Lower leg skin (tissue), 3 donors: Measurements from ENCODE around the gene NR6A1.

Experiments
- POLR2A ChIP-seq, 2 donors: fragments of 450-650 bp; IDR thresholded peaks; one replicate each; pipeline ENCODE4 v1.6.1; 2016 to 2017; ENCODE audit warnings: antibody characterized with exemption in 2 of 2, mild to moderate bottlenecking in 1 of 2, moderate library complexity in 1 of 2
- TF ChIP-seq, protein P1 (sequence below), 3 donors: fragments of 450-650 bp; IDR thresholded peaks; one replicate each; pipeline ENCODE4 v1.5.1; 2016; ENCODE audit warnings: antibody characterized with exemption in 3 of 3, mild to moderate bottlenecking in 3 of 3, moderate library complexity in 2 of 3

DNA sequence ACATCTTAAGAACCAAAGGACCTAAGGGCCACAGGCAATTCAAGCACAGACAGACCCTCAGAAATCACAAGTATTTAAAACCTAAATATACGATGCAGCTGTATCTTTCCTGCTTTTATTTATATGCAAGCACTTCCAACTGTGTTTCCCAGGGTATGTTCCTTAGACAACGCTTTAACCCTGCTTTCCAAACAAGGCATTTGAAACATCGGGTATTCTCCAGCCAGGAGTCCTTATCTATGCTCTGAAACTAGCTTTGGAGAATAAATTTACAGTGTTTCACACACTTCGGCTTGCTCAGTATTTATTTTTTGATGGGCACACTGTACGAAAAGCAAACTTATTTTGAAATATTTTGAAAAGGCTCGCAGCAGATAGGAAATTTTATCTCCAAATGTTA, 13.5 kb downstream of the NR6A1 start:
- TF ChIP-seq, protein P1, sequence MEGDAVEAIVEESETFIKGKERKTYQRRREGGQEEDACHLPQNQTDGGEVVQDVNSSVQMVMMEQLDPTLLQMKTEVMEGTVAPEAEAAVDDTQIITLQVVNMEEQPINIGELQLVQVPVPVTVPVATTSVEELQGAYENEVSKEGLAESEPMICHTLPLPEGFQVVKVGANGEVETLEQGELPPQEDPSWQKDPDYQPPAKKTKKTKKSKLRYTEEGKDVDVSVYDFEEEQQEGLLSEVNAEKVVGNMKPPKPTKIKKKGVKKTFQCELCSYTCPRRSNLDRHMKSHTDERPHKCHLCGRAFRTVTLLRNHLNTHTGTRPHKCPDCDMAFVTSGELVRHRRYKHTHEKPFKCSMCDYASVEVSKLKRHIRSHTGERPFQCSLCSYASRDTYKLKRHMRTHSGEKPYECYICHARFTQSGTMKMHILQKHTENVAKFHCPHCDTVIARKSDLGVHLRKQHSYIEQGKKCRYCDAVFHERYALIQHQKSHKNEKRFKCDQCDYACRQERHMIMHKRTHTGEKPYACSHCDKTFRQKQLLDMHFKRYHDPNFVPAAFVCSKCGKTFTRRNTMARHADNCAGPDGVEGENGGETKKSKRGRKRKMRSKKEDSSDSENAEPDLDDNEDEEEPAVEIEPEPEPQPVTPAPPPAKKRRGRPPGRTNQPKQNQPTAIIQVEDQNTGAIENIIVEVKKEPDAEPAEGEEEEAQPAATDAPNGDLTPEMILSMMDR (IDR thresholded peaks at IDR 0.05): no peak
- no peak for TF ChIP-seq POLR2A (IDR thresholded peaks at IDR 0.05)
